ENCODE measurements around the gene KLHL29.

GRCh38 chr2:23547725-23548124 lies 162.7 kb downstream of the KLHL29 start:
- TF ChIP-seq CTCF (IDR thresholded peaks at IDR 0.05) (no peak), POLR2A (IDR thresholded peaks at IDR 0.05) (no peak)

All from tibial nerve (tissue), 3 donors.